AG04450 (cell line): ENCODE results near the gene DDX43. TPM values are rescaled to one million over a fixed set of nuclear protein-coding genes. Genes with fewer than 3 reads are reported as not detected.
A peak's percentile ranks its signal among the peaks of the same experiment; 100 is the strongest.
"Not testable (repeated sequence)": the region's sequence is repeated elsewhere in the genome, so short reads cannot be mapped to it uniquely, and the experiment has no call there.

ENCODE experiments used
- CTCF ChIA-PET: fragments of 300-600, 350-600 bp; formaldehyde crosslinking; extraction: SDS; loops from one replicate; lab custom pipeline; 2022; ENCODE audit warnings: antibody characterized with exemption, inconsistent platforms; lab: Charles Lee
- POLR2A ChIA-PET: fragments of 350-600 bp; formaldehyde crosslinking; extraction: SDS; loops from one replicate; lab custom pipeline; 2021; ENCODE audit warnings: antibody characterized with exemption, inconsistent platforms; lab: Yijun Ruan, JAX
- DNase-seq: peaks from one replicate; pipeline ENCODE4 v3.0.0-alpha.2; 2011; ENCODE audit warnings: low read depth, low spot score
- H3K27ac ChIP-seq: one replicate; pipeline ENCODE4 v1.5.1; 2012; ENCODE audit warnings: low read depth, low read length, control low read depth
- H3K27me3 ChIP-seq: one replicate; pipeline ENCODE4 v1.6.0; 2012; ENCODE audit warnings: low read length; ENCODE audit not compliant: control insufficient read depth, insufficient read depth
- H3K4me3 ChIP-seq: 2 replicates; pipeline ENCODE4 v1.5.1; 2011; ENCODE audit warnings: mild to moderate bottlenecking, low read depth, low read length, control low read depth
- H3K9me3 ChIP-seq: 2 replicates; pipeline ENCODE4 v1.5.1; 2012; ENCODE audit warnings: low read length; ENCODE audit not compliant: control insufficient read depth, insufficient read depth
- CTCF ChIP-seq: IDR thresholded peaks from 2 replicates; pipeline ENCODE4 v1.5.1; 2011; ENCODE audit warnings: low read depth, low read length, control low read depth, inconsistent platforms
- polyA plus RNA-seq: library from polyadenylated mRNA; depleted of rRNA; stranded (reverse); fragments of >200 nt; gene quantifications from 2 replicates; pipeline ENCODE4 v1.2.3, GENCODE V29; 2011

The DDX43 gene
- polyA plus RNA-seq, 1 experiment: 0.37 TPM

- Histone ChIP-seq H3K27me3 (no peaks in the 10 kb centered on the region), H3K9me3 (no peaks in the 10 kb centered on the region; the same call in 1 of the 2 replicates), H3K4me3 (peak overlapping the region; percentile 65), H3K27ac (peak overlapping the region; percentile 65)
- TF ChIP-seq CTCF: no peak
- ChIA-PET CTCF (no interaction called here), POLR2A (interaction anchor here (1.0 to 1.2 kb wide), 2 partner anchors 10 kb away, joined by 5 to 7 read pairs; partner anchors contain the start of gene MTO1)
- DNase-seq: no peak
Observed at GRCh38 chr6:73451223-73452106, 56.8 kb downstream of the DDX43 start.

GRCh38 chr6:73452107-73452461 is 57.5 kb downstream of the DDX43 start, which contains the start of gene CGAS:
CGAS (minus strand) TSS chr6:73452297; CDS start chr6:73452181, 116 bp downstream.
- no peak for TF ChIP-seq CTCF
- peak within 1 kb of the TSS; percentile 65 for H3K27ac ChIP-seq
- no peak for DNase-seq
- no peaks in the 10 kb centered on the region for H3K27me3 ChIP-seq
- peak within 1 kb of the TSS; percentile 65 for H3K4me3 ChIP-seq
- ChIA-PET POLR2A (interaction anchor here (1.0 kb wide), 1 partner anchor 9 kb away, joined by 5 read pairs; the partner anchor contains the start of gene MTO1), CTCF (no interaction called here)
- no peaks in the 10 kb centered on the region; the same call in 1 of the 2 replicates for H3K9me3 ChIP-seq

GRCh38 chr6:73455865-73456629 is 61.4 kb downstream of the DDX43 start:
- ChIA-PET CTCF (interaction anchor here (0.7 kb wide), 1 partner anchor 170 kb away, joined by 3 read pairs; no protein-coding TSS in a partner anchor), POLR2A (no interaction called here)
- TF ChIP-seq CTCF: no peak
- Histone ChIP-seq H3K27me3 (no peaks in the 10 kb centered on the region), H3K27ac (no peak overlapping the region), H3K9me3 (no peaks in the 10 kb centered on the region; the same call in 1 of the 2 replicates), H3K4me3 (no peak overlapping the region)
- no peak for DNase-seq

- H3K27me3 ChIP-seq, H3K9me3 ChIP-seq, POLR2A ChIA-PET, H3K27ac ChIP-seq, DNase-seq, CTCF ChIA-PET, H3K4me3 ChIP-seq: not testable (repeated sequence)
Observed at GRCh38 chr6:73459474-73459873, 64.8 kb downstream of the DDX43 start.

GRCh38 chr6:73460056-73460455 is 65.4 kb downstream of the DDX43 start:
- ChIA-PET CTCF (interaction anchor here (0.7 kb wide), 1 partner anchor 63 kb away, joined by 6 read pairs; no protein-coding TSS in a partner anchor), POLR2A (interaction anchor here (0.6 kb wide), 1 partner anchor 61 kb away, joined by 3 read pairs; no protein-coding TSS in a partner anchor)
- Histone ChIP-seq H3K9me3 (no peaks in the 10 kb centered on the region; the same call in 1 of the 2 replicates), H3K27me3 (no peaks in the 10 kb centered on the region), H3K4me3 (no peak overlapping the region), H3K27ac (no peak overlapping the region)
- DNase-seq: no peak
- TF ChIP-seq CTCF: no peak
